Measurements from ENCODE around the gene PLOD2. TPM values are rescaled to one million over a fixed set of nuclear protein-coding genes. Genes with fewer than 3 reads are reported as not detected.

The PLOD2 gene
- polyA plus RNA-seq, 1 donor (not counting 4 experiments of a cell fraction or from before 2014, with no cell fraction given), result 30.0 TPM

GRCh38 chr3:146148468-146148931 is 12.5 kb downstream of the PLOD2 start:
- Histone ChIP-seq H3K9me3 (ENCODE audit: control insufficient read depth, low read depth, low read length) (no peaks in the 10 kb centered on the region), H3K79me2 (ENCODE audit: control insufficient read depth, insufficient read depth, low read length) (peaks cover 5% of the 10 kb centered on the region), H4K20me1 (ENCODE audit: control insufficient read depth, extremely low read depth, insufficient read depth, low read length) (no peaks in the 10 kb centered on the region), H3K4me1 (ENCODE audit: control insufficient read depth, extremely low read depth, insufficient read depth, low read length) (no peaks in the 10 kb centered on the region), H3K4me3 (ENCODE audit: control insufficient read depth in 2 of 3, extremely low read depth in 1 of 3, insufficient read depth in 2 of 3, low read depth in 1 of 3, low read length in 3 of 3) (no peak overlapping the region), H3K4me2 (ENCODE audit: control insufficient read depth, extremely low read depth, insufficient read depth, low read depth, low read length) (no peak overlapping the region), H3K9ac (ENCODE audit: control insufficient read depth, extremely low read depth, insufficient read depth, low read length) (no peak overlapping the region), H2AFZ (ENCODE audit: control insufficient read depth, low read length) (no peak overlapping the region), H3K9me1 (ENCODE audit: control insufficient read depth, extremely low read depth, insufficient read depth, low read length) (no peaks in the 10 kb centered on the region), H3K27me3 (ENCODE audit: control insufficient read depth, extremely low read depth, insufficient read depth, low read length) (no peaks in the 10 kb centered on the region), H3K36me3 (ENCODE audit: control insufficient read depth in 2 of 2, extremely low read depth in 1 of 2, insufficient read depth in 2 of 2, low read length in 2 of 2) (no peaks in the 10 kb centered on the region), H3K27ac (ENCODE audit: control insufficient read depth, insufficient read depth, low read length) (no peak overlapping the region)
- TF ChIP-seq CTCF (optimal IDR thresholded peaks at IDR 0.05 in 1 of 3, IDR thresholded peaks at IDR 0.05 in 1 of 3, conservative IDR thresholded peaks at IDR 0.05 in 1 of 3; ENCODE audit: extremely low read depth in 1 of 3, insufficient read depth in 2 of 3, low read length in 3 of 3) (no peak), EZH2 (IDR thresholded peaks at IDR 0.05; ENCODE audit: low read length) (no peak)
- no peak for DNase-seq (ENCODE audit: low read depth, low spot score)
- no peak for FAIRE-seq
- dilution Hi-C loops (cut with MboI; ENCODE audit: extremely low pct_ligation_motif_present, low sequenced_read_pairs), result no loop called here

GRCh38 chr3:146145642-146146041 is 15.3 kb downstream of the PLOD2 start:
- dilution Hi-C loops (cut with MboI; ENCODE audit: extremely low pct_ligation_motif_present, low sequenced_read_pairs), result no loop called here
- no peak overlapping the region for H3K9ac ChIP-seq (ENCODE audit: control insufficient read depth, extremely low read depth, insufficient read depth, low read length)
- no peak for TF ChIP-seq EZH2 (IDR thresholded peaks at IDR 0.05; ENCODE audit: low read length)
- TF ChIP-seq CTCF (optimal IDR thresholded peaks at IDR 0.05 in 1 of 3, IDR thresholded peaks at IDR 0.05 in 1 of 3, conservative IDR thresholded peaks at IDR 0.05 in 1 of 3; ENCODE audit: extremely low read depth in 1 of 3, insufficient read depth in 2 of 3, low read length in 3 of 3), result no peak
- no peaks in the 10 kb centered on the region for H3K9me3 ChIP-seq (ENCODE audit: control insufficient read depth, low read depth, low read length)
- H3K4me3 ChIP-seq (ENCODE audit: control insufficient read depth in 2 of 3, extremely low read depth in 1 of 3, insufficient read depth in 2 of 3, low read depth in 1 of 3, low read length in 3 of 3), result no peak overlapping the region
- no peaks in the 10 kb centered on the region for H4K20me1 ChIP-seq (ENCODE audit: control insufficient read depth, extremely low read depth, insufficient read depth, low read length)
- DNase-seq (ENCODE audit: low read depth, low spot score), result no peak
- no peaks in the 10 kb centered on the region for H3K27me3 ChIP-seq (ENCODE audit: control insufficient read depth, extremely low read depth, insufficient read depth, low read length)
- H2AFZ ChIP-seq (ENCODE audit: control insufficient read depth, low read length), result no peak overlapping the region
- H3K36me3 ChIP-seq (ENCODE audit: control insufficient read depth in 2 of 2, extremely low read depth in 1 of 2, insufficient read depth in 2 of 2, low read length in 2 of 2), result no peaks in the 10 kb centered on the region
- peaks cover 2% of the 10 kb centered on the region for H3K79me2 ChIP-seq (ENCODE audit: control insufficient read depth, insufficient read depth, low read length)
- FAIRE-seq, result no peak
- no peaks in the 10 kb centered on the region for H3K9me1 ChIP-seq (ENCODE audit: control insufficient read depth, extremely low read depth, insufficient read depth, low read length)
- no peak overlapping the region for H3K27ac ChIP-seq (ENCODE audit: control insufficient read depth, insufficient read depth, low read length)
- H3K4me1 ChIP-seq (ENCODE audit: control insufficient read depth, extremely low read depth, insufficient read depth, low read length), result no peaks in the 10 kb centered on the region
- no peak overlapping the region for H3K4me2 ChIP-seq (ENCODE audit: control insufficient read depth, extremely low read depth, insufficient read depth, low read depth, low read length)
